Measurements from ENCODE around the gene SLC9A9.

SLC9A9 gene

DNA sequence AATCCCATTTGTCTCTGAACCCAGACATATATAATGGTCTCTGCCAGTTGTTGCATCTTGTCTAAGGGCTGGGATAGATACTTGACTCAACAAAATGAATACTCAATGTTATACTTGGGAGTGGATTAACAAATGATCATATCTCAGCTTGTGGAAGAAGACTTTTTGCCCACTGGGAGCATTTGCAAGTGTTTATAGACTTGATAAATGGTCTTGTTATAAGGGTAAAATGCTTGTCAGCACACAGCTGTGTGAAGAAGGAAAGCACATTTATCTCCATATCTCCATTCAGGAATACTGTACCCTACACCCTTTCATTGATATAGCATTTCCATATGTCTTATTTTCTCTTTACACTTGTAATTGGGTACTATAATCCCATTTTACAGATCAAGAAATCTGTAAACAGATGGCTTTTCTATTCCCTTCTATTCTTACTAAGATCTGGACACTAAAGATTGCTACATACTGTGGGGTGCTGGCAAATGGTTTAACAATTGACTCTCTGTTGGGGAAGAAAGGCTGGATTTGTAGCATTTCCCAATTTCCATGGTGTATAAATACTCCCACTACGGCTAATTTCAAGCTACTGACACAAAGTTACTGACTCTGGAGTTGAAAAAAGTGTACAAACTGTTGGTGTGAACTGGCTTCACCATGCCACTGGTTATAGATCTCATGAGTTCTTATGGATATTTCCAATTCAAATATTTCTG is 574.1 kb downstream of the SLC9A9 start:
- no peak overlapping the region for H3K4me3 ChIP-seq (replicated peaks in 1 of 2; ENCODE audit: low read depth in 2 of 2, low read length in 2 of 2)
- no peak for TF ChIP-seq CTCF (IDR thresholded peaks at IDR 0.05; ENCODE audit: low read depth, low read length)
- no peak for DNase-seq (ENCODE audit: low read depth in 2 of 2)

GRCh38 chr3:143271136-143271535 is 577.1 kb downstream of the SLC9A9 start:
- DNase-seq (ENCODE audit: low read depth in 2 of 2): no peak
- no peak for TF ChIP-seq CTCF (IDR thresholded peaks at IDR 0.05; ENCODE audit: low read depth, low read length)
- no peak overlapping the region for H3K4me3 ChIP-seq (replicated peaks in 1 of 2; ENCODE audit: low read depth in 2 of 2, low read length in 2 of 2)

- no peak overlapping the region for H3K4me3 ChIP-seq (replicated peaks in 1 of 2; ENCODE audit: low read depth in 2 of 2, low read length in 2 of 2)
- no peak for TF ChIP-seq CTCF (IDR thresholded peaks at IDR 0.05; ENCODE audit: low read depth, low read length)
- no peak for DNase-seq (ENCODE audit: low read depth in 2 of 2)
Observed at GRCh38 chr3:143269741-143270140, 578.5 kb downstream of the SLC9A9 start.

DNA sequence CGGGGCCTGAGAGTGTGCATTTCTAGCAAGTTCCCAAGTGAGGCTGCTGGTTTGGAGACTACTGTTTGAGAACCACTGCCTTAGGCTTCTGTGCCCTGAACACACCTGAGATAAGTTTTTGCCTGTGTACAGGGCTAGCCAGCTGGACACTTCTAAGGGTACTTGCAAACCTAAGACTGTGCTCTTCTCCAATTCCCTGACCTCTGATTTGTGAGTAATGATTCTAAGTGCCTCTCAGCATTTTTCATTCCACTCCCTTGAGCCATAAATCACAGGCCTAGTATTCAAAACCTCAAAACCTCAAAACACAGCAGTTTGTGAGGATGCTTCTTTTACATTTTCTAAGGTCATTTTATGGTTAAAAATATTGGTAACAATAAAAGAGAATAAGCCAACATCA is 580.3 kb downstream of the SLC9A9 start:
- DNase-seq (ENCODE audit: low read depth in 2 of 2): peak in 1 of 2 donors; percentile 43
- H3K4me3 ChIP-seq (replicated peaks in 1 of 2; ENCODE audit: low read depth in 2 of 2, low read length in 2 of 2): no peak overlapping the region
- no peak for TF ChIP-seq CTCF (IDR thresholded peaks at IDR 0.05; ENCODE audit: low read depth, low read length)

- TF ChIP-seq CTCF (IDR thresholded peaks at IDR 0.05; ENCODE audit: low read depth, low read length): no peak
- no peak overlapping the region for H3K4me3 ChIP-seq (replicated peaks in 1 of 2; ENCODE audit: low read depth in 2 of 2, low read length in 2 of 2)
- DNase-seq (ENCODE audit: low read depth in 2 of 2): no peak
Observed at GRCh38 chr3:143266927-143267326, 581.3 kb downstream of the SLC9A9 start.

DNA sequence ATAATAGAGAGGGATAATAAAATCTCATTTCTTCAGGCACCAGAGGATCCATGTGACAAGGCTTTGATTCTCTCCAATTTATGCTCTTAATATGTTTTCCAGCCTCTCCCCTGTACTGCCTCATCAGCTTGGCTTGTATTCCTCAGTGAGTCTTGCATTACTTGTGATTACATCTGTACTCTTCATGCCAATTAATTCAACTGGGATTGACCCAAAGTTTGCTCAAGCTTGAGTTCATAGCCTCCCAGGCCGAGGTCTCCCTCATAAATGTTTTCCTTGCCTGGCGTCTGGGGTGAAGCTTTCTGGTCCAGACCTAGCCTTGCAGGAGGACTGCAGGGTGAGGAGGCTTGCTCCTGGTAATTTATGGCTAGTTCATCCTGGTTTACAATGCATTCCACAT is 581.8 kb downstream of the SLC9A9 start:
- H3K4me3 ChIP-seq (replicated peaks in 1 of 2; ENCODE audit: low read depth in 2 of 2, low read length in 2 of 2): no peak overlapping the region
- peak; percentile 22 to 35 for DNase-seq (ENCODE audit: low read depth in 2 of 2)
- no peak for TF ChIP-seq CTCF (IDR thresholded peaks at IDR 0.05; ENCODE audit: low read depth, low read length)
